Neural cell (in vitro differentiated cells): ENCODE results near the gene AGPAT3.

ENCODE experiments used
- POLR2AphosphoS5 ChIP-seq: IDR thresholded peaks from 2 replicates; pipeline ENCODE4 v1.6.1; 2012
- TF ChIP-seq, protein P1 (sequence below): fragments of 450-650 bp; IDR thresholded peaks from 2 replicates; pipeline ENCODE4 v1.5.1; 2014; ENCODE audit warnings: antibody characterized with exemption, mild to moderate bottlenecking, moderate library complexity; ENCODE audit not compliant: poor library complexity, severe bottlenecking

DNA sequence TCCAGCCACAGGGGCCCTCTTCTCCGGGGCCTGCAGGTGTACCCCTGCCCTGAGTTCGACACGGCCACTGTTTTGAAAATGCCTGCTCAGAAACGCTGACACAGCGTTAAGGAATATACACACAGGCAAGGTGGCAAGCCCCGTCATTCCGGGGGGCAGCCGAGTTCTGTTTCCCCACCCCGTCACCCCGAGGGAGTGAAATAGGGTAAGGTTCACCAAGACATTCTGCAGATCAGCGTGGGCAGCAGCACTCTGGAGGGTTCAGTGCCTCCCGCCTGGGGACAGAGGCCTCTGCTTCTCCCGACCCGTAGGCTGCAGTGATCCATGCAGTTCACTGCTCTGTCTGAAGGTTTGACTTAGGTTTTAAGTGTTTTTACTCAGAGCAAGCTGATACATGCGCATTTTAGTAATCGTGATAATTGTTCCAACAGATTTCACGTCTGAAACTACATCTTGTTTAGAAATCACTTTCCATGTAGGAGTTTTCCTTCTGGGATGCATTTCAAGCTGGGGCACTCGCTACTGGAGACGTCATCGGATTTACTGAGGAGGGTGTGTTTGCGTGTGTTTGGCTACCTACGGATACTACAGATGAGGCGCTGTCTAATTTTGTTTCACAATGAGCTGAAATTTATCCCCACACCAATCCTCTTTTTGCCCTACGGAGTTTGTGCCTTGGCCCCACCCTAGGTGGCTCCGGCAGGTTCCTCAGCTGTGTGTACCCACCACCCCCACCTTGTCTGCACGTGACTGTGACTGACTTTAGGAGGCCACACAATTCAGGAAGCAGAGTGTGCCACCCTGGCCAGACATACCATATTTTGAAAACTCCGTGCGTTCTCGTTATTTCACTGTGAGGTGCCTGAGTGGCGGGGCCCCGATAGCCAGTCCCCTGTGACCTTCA is 63.5 kb downstream of the AGPAT3 start:
- no peak for TF ChIP-seq POLR2AphosphoS5
- TF ChIP-seq, protein P1, sequence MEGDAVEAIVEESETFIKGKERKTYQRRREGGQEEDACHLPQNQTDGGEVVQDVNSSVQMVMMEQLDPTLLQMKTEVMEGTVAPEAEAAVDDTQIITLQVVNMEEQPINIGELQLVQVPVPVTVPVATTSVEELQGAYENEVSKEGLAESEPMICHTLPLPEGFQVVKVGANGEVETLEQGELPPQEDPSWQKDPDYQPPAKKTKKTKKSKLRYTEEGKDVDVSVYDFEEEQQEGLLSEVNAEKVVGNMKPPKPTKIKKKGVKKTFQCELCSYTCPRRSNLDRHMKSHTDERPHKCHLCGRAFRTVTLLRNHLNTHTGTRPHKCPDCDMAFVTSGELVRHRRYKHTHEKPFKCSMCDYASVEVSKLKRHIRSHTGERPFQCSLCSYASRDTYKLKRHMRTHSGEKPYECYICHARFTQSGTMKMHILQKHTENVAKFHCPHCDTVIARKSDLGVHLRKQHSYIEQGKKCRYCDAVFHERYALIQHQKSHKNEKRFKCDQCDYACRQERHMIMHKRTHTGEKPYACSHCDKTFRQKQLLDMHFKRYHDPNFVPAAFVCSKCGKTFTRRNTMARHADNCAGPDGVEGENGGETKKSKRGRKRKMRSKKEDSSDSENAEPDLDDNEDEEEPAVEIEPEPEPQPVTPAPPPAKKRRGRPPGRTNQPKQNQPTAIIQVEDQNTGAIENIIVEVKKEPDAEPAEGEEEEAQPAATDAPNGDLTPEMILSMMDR: no peak
